Stimulated activated CD8-positive, alpha-beta memory T cell treated with anti-CD3 and anti-CD28 coated beads, Interleukin-7, amount 100 ng/mL, for 24 hours (primary cell): ENCODE results near the gene SH3GL1.

ENCODE experiments used
- DNase-seq: peaks from one replicate; pipeline ENCODE4 v3.0.0-alpha.2; 2020; ENCODE audit warnings: low read depth

SH3GL1 gene

DNA sequence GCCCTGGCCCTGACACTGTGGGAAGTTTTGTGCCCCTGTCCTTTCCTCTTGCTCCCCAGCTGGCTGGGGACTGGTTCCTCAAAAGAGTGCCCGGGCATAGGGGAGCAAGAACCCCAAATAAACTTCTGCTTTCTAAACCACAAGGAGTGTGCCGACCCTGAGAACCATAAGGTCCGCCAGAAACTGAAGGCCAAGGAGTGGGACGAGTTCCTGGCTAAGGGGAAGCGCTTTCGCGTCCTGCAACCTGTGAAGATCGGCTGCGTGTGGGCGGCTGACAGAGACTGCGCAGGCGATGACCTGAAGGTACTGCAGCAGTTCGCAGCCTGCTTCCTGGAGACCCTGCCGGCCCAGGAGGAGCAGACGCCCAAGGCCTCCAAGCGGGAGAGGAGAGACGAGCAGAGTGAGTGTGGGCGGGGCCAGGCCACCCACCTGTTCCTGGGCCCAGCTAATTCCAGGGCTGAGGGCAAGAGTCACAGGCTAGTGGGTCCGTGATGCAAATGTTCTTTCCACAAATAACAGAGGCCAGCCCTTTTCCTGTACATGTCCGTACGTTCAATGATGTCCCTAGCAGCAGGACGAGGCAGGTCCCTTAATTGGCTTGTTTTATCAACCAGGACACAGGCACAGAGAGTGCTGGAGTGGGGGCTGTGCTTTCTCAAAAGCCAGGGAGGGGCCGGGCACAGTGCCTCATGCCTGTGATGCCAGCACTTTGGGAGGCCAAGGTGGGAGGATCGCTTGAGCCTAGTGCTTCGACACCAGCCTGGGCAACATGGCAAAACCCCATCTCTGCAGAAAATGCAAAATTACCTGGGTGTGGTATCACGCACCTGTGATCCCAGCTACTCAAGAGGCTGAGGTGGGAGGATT is 31.7 kb upstream of the SH3GL1 start:
- no peak for DNase-seq

DNA sequence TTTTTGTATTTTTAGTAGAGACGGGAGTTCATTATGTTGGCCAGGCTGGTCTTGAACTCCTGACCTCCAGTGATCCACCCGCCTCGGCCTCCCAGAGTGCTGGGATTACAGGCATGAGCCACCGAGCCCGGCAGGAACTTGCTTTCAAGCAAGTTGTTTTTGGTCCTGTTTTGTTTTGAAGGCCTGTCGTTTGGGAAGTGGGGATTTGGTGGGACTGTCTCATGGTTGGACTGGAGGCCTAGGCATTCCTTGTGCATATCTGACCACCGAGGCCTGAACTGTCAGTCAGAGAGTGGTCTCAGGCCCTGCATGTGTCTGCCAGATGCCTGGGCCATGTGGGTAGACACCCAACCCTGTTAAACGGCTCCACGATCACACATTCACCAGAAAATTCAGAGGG is 30.9 kb upstream of the SH3GL1 start:
- no peak for DNase-seq

DNA sequence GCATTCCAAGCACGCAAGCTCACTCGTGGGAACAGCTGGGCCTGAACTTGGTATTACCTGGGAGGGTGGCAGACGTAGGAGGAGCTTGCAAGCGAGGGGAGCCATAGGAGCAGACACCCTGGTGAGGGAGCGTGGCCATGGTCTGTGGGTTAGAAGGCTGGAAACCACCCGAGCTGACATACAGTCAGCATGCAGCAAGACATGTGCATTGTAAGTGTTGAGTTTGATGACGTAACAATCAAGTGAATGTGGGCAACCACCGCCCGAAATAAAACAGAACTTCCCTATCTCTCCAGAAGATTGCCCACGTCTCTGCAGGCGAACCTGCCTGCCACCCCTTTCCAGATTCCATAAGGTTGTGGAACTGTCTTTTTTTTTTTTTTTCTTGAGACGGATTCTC is 30.4 kb upstream of the SH3GL1 start:
- DNase-seq = no peak

DNA sequence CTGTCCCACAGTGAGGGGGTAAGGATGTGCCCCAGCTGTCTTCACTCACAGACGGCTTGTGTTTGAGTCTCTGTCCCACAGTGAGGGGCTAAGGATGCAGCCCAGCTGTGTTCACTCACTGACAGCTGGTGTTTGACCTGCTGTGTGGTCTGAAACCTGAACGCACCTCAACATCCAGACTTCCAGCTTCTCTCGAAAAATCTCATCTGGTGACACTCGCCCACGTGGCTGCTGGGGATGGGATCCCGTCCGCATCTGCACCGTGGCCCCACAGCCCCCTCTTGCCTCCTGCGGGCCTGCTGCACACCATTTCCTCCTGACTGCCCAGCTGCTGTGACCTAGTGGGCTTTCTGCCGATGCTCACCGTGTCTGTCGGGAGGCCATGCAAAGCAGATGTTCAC is 29.4 kb upstream of the SH3GL1 start:
- no peak for DNase-seq

DNA sequence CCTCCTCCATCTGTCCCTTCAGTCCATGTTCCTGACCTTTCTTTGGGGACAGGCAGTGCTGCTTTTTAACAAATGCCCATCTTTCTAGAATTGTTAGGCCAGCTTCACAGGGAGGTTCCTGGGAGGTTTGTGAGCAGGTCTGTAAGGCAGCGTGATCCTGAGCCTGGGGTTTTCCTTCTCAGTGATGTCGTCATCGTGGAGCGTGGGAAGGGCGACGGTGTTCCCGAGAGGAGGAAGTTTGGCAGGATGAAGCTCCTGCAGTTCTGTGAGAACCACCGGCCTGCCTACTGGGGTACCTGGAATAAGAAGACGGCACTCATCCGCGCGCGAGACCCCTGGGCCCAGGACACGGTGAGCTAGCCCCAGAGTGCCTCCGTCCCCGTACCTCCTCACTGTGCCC is 28.9 kb upstream of the SH3GL1 start:
- no peak for DNase-seq

DNA sequence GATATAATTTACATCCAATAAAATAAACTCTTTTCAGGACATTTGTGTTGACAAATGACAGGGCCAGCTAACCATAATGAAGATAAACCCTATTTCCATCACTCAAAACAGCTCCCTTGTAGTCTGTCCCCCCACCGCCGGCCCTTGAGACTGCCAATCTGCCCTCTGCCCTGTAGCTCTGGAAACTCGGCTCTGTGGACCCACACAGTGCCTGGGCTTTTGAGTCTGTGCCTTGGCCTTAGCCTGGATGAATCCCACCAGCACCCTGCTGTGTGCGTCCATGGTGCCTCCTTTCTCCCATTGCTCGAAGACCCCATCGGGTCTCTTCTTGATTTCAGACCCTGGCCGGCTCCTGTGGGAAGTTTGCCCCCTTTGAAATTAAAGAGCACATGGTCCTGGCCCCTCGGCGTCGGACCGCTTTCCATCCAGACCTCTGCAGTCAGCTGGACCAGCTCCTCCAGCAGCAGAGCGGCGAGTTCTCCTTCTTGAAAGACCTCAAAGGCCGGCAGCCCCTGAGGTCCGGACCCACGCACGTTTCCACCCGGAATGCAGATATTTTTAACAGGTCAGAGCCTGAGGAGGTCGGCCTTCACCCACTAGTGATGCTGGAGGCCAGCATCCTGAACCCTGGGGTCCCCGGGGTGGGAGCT is 28.1 kb upstream of the SH3GL1 start:
- no peak for DNase-seq

DNA sequence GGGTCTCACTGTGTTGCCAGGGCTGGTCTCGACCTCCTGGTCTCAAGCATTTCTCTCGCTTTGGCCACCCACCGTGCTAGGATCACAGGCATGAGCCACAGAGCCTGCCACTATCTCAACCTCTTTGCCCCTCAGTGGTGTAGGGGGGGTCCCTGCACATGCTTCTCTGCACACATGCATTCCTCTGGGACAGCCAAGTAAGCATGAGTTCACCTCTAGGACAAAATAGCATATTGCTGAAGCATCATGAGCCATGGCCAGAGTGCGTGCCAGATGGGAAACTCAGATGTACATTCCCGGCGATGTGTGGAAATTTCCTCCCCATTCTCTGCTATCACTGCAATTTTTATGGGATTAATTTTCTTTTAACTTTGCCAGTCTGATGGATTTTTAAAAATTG is 25.2 kb upstream of the SH3GL1 start:
- no peak for DNase-seq

DNA sequence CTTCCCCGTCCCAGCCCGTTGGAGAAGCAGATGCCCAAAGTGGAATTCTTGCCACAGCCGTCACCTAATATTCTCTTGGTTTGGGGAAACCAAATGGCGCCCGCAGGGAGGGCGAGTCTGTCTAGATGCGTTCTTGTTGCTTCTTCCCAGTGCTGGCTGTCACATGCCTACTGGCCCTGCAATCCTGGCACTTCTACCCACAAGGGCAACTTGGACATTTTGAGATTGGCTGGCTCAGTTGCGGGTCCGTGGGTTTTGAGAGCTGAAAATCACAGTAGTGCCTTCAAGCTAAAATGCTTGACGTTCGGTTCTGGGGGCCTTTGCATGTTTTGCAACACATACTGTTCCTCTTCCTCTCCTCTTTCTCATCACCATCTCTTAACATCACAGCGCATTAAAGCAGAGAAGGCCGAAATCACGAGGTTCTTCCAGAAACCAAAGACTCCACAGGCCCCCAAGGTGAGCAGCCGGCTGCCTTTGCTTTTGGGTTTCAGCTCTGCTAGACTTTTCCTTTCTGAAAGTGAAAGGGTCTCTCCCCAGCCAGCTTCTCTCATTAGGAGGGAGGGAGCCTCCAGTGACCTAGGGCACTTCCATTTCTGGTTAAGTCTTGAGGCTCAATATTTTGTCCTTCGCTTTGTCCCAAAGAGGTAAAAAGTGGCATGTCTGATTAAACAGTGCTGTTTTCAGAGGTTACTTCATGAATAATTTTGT is 23.2 kb upstream of the SH3GL1 start:
- no peak for DNase-seq

DNA sequence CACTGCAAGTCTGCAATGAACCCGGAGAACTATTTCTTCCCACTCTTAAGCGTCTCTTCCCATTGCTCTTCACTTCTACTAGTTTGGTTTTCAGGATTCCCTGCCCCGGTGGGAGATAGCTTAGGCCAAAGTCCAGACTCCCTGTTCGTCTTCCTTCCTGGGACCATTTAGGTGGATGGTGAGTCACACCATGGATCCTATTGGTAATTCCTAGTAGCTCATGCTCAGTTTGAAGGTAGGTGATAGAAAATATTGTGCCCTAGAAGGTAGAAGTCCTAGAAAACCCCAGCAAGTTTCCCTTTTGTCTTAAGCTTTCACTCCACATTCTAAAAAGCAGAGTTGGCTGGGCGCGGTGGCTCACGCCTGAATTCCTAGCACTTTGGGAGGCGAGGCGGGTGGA is 15.9 kb upstream of the SH3GL1 start:
- DNase-seq = no peak

DNA sequence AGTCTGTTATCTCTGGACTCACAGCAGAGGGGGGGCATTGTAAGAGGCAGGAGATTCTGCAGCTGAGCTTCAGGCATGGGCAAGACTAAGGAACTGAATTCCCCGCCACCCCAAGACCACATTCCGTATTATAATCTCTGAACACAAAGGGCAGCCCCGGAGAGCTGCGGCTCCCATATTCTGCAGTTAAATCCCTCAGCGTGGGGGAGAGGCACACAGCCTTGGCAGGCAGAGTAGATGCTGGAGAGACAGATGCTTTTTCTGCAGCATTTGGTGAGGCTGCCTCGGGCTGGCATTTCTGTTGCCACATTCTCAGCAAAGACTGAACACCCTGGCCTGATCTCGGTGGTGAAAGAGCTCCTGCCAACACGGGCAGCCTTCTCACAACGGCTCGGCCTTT is 15.0 kb upstream of the SH3GL1 start:
- no peak for DNase-seq

DNA sequence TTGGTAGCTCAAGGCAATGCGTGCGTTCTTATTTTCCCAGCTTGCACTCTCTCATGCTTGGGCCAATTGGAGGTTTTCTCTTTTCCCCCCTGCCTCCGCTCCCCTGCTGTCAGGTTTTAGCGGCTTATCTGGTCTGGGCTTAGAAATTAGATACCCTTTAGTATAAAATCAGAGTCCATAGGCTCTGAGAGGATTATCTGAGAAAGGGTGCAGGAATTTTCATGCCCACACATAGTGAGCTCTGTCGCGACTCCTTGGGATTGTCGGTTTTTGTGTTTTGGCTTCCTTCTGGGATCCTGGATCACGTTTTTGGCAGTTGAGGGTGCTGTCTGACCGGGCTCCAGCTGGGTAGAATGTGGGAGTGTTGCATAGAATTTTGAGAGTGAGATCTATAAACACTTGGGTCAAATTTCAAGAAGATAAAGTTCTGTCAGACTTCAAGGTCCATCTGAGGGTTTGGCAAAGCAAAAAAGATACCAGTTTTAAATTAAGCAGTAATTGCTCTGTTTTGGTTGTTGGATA is 14.5 kb upstream of the SH3GL1 start:
- no peak for DNase-seq

DNA sequence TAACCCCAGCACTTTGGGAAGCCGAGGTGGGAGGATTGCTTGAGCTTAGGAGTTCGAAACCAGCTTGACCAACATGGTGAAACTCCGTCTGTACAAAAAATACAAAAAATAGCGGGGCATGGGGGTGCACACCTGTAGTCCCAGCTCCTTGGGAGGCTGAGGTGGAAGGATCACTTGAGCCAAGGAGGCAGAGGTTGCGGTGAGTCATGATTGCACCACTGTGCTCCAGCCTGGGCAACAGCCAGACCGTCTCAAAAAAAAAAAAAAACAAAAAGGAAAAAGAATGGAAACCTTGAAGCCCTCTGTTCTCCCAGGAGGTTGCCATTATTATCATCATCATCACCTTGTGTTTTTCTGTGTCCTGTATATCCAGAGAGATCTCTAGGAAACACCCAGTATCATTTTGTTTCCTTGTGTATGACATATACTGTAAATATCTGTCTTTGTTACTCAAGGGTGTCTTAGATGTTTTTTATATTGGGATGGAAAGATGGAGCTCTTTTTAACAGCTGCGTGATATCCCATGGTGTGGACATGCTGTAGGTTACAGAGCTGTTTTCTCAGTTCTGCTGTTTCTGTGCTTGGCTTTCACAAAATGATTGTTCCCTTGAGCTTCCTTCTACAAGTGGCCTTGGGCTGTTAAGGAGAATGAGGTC is 13.9 kb upstream of the SH3GL1 start:
- DNase-seq = no peak

DNA sequence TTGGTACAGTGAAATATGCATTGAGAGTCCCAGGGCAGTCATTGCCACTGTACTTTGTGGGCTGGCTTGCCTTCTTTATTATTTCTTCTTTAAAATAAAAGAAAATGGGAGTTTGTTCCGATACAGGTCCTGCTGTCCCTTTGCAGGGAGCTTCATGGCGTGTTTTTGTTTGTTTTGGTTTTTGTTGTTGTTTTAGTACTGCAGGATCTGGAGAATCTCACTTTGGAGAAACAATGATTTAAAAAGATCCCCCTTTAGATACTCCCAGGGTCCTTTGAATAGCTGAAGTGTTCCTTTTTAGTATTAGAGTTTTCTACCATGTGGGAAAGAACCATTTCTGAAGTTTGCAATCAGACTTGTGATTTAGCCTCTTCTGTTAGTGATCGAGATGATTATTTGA is 13.2 kb upstream of the SH3GL1 start:
- no peak for DNase-seq

DNA sequence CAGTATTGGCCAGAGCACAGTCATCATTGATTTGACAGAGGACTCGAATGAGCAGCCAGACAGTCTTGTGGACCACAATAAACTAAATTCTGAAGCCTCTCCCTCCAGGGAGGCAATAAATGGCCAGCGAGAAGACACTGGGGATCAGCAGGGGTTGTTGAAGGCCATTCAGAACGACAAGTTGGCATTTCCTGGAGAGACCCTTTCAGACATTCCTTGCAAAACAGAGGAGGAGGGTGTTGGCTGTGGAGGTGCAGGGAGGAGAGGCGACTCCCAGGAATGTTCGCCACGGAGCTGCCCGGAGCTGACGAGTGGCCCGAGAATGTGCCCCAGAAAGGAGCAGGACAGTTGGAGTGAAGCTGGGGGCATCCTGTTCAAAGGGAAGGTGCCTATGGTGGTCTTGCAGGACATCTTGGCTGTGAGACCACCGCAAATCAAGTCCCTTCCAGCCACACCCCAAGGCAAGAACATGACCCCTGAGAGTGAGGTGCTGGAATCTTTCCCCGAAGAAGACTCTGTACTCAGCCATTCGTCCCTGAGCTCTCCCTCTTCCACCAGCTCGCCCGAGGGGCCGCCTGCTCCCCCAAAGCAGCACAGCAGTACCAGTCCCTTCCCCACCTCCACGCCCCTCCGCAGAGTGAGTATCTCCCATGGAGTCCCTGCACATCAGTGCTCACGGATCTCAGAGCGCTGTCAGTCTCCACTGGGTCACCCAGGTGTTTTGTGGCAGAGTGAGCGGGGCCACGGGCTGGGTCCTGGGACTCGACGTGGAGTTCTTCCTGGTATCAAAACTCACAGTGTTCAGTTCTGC is 9.0 kb upstream of the SH3GL1 start:
- DNase-seq = no peak

DNA sequence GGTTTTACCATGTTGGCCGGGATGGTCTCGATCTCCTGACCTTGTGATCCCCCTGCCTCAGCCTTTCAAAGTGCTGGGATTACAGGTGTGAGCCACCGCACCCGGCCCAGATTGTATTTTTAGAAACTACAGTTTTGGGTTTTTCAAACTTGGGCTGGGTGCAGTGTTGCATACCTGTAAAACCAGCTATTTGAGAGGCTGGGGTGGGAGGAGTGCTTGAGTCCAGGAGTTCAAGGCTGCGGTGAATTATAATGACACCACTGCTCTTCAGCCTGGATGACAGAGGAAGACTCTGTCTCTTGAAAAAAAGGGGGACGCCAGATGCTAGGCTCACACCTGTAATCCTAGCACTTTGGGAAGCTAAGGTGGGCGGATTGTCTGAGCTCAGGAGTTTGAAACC is 6.3 kb upstream of the SH3GL1 start:
- no peak for DNase-seq

DNA sequence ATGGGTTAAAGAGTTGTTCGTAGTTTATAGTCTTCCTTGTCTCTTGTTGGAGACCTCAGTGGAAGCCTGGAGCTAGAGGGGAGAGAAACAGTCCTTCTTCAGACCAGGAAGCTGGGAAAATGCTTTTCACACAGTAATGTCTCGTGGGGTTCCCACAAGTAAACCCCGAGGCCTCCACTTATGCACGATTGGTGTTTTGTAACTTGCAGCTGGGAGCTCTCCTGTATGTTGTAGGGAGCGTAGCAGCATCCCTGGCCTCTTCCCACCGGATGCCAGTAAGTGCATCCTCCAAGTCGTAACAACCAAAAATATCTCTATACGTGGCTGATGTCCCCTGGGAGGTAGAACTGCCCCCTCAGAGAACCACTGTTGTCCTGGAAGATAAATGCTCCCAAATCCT is 5.6 kb upstream of the SH3GL1 start:
- DNase-seq = no peak

DNA sequence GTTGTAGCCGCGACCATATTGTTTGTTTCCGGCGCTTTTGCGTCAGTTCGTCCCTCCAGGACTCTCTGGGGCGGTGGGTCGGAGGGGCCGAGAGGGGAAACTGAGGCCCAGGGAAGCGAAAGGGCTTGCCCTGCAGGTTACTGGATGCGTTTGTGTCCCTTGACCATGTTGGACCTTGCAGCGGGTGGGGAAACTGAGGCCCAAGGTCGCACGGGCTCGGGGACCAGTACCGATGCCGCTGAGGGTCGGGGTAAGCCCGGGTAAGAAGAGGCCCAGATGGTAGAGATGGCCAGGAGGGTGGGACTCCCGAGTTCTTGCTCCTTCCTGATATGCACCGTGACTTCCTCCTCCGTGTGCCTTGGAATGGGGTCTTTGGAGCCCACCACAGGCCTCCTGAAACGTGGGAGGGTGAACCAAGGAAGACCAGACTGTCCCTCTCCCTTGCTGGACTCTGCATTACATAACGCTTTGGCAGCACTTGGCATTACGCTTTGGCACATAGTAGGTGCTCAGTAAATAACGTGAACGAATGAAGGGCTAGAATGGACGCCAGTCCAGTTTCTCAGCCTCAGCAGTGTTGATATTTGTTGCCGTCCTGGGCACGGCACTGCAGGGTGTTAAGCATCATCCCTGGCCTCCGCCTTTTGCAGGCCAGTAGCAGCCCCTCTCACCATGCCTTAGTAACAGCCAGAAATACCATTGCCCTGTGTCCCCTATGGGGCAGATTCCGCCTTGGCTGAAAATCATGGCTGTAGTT is 2.8 kb upstream of the SH3GL1 start:
- no peak for DNase-seq

DNA sequence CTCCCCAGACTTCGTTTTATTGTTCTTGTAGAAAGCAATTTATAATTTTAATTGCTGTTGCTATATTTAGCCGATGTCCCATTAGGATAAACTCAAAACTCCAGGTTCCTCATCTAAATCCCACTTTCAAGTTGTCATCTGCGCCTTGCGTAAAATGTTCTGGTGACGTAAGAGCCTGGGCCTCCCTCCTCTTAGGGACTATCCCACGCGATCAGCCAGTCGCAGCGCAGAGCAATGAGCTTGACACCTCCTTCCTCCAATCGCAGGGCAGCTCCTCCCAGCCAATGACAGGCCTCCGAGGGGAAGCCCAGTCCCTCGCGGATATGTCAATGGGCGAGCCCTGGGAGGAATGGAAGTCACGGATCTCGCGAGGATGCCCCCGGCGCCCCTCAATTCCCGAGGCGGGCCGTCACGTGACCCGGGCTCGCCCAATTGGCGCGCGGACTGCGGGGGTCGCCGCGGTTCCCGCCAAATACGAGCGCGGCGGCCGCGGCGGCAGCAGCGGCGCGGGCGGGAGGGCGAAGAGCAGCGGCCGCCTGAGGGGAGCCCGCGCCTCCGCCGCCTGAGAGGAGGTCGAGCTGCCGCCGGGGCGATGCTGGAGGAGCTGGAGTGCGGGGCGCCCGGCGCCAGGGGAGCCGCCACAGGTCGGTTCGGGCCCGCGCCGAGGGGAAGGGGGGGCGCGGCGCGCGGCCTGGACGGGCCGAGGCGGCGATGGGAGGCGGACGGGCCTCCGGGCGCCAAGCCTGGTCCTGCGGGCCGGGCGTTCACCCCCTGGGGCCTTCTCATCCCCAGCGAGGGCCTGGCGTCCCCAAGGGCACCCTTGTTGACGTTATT is 2.0 kb upstream of the SH3GL1 start, which contains the start of gene CHAF1A:
Gene CHAF1A, plus strand, starts transcription at position 470 of the 834 bp plus-strand sequence. Its CDS starts 123 bp downstream, at position 593.
- peak; percentile 96 for DNase-seq

DNA sequence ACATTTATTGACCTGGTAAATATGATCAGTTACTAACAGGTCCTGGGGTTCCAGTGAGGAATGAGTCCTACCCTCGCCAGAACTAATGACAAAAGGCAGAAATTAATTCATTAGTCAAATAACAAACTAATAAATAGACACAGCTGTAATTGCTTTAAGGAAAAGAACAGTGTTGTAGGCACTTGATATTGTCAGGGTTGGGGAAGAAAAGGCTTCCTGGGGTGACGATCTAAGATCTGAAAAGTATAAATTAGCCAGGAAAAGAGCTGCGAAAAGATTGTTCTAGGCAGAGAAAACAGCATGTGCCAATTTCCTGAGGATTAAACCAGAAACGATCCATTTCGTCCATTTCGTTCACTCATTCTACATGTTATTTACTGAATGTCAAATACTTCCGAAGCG is 1.4 kb upstream of the SH3GL1 start:
- DNase-seq = no peak

DNA sequence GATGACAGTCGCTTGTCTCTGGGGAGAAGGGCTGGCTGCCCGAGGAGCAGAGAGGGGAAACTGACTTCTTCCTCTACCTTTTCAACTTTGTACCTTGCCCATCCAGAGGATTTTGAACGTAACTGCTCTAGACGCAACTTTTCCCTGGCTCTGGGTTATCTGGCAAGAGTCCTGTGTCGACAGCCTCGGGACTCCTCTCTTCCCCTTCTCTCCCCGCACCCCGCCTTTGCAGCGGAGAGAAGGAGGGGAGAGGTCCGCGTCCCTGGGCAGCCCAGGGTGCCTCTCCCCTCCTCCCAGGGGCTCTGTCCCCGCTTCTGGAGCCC is 574 bp downstream of the SH3GL1 start:
- no peak for DNase-seq
